ENCODE results near the gene PPP5C. TPM values are rescaled to one million over a fixed set of nuclear protein-coding genes. Genes with fewer than 3 reads are reported as not detected.
A peak's percentile ranks its signal among the peaks of the same experiment; 100 is the strongest.
"Not testable (repeated sequence)": the region's sequence is repeated elsewhere in the genome, so short reads cannot be mapped to it uniquely, and the experiment has no call there.

The PPP5C gene
- polyA plus RNA-seq, 3 donors: 101 to 122 (median 118) TPM

- DNase-seq: peak; percentile 89
Observed at GRCh38 chr19:46426506-46427162, 79.7 kb downstream of the PPP5C start.

DNA sequence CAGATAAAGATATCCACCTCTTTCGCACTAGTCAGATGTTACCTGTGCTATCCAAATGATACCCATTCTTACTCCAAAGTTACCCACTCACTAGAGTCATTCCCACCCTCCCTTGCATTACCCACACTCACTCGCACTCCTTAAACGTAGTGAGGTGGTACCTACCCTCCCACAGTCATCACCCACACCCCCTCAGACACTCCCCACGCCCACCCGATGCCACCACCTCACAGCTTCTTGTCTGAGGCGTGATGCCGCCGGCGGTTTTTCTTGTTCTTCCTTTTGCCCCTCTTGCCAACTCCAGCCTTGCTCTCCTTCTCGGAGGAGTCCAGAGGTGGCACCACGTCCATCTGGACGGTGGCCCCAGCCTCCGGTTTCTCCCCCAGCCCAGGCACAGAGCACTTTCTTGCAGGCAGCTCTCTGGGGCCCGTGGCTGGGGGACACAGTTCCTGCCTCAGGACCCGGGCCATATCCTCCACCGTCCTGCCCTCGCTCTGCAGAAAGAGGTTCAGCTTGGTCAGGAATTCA lies 80.7 kb downstream of the PPP5C start:
- DNase-seq: no peak

DNA sequence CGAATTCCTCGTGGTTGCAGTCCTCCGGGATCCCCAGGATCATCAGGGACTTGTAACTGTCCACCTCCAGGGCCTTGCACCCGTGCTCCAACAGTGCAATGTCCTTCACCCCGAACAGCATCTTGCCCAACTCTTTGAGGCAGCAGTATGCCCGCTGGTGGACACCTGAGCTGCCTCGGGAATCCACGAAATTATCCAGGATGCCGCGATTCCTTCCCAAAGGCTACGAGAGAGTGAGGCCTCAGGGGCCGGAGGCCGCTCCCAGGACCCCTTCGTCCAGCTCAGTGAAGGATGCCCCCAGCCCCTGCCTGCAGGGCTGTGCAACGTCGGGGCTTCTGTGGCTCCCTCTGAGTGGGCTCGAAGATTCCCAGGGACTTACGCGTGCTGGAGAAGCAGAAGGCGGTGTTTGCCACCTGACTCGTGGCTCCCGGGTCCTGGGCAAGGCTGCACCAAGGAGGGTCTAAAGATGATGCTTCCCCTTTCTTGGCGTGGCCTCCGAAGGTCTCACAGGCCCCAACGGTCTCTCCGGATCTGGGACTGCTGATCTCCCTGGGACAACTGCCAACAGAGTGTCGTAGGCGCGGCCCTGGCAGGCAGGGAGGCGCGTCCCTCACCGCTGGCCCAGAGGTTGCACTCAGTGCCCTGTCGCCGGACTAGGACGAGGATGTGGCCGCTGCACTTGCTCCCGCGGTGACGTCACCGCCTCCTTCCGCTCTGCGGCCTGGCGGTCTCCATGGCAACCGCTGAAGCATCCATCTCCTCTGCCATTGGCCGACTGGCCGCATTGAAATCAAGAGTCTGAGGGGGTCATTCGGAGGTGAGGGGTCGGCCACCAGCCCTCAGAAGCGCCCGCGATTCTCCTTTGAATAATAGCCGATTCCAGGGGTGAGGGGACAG lies 81.6 kb downstream of the PPP5C start, which contains the start of gene PNMA8C:
PNMA8C (minus strand) TSS at position 698 of the 897 bp plus-strand sequence; CDS start at position 121, 577 bp downstream.
- peak; percentile 86 for DNase-seq

DNA sequence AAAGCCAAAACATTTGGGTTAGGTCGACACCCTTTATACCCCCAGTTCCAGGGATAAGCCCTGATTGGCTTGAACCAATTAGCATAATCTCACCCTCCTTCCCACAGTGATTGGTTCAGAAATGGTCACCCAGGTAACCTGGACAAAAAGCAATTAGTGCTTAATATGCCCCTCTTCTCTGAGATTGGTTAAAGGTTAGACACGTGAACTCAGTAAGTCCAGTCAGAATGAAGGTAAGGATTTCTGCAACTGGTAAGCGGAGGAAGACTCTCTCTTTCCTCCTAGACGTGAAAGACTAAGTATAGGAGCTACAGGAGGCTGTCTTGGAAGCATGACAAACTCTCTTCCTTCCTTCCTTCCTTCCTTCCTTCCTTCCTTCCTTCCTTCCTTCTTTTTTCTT lies 83.1 kb downstream of the PPP5C start:
- DNase-seq: no peak

- no peak for DNase-seq
Observed at GRCh38 chr19:46431824-46432223, 84.9 kb downstream of the PPP5C start.

- not testable (repeated sequence) for DNase-seq
Observed at GRCh38 chr19:46433470-46433869, 86.6 kb downstream of the PPP5C start.

- DNase-seq: no peak
Observed at GRCh38 chr19:46435009-46435408, 88.1 kb downstream of the PPP5C start.

GRCh38 chr19:46435689-46436088 lies 88.8 kb downstream of the PPP5C start:
- DNase-seq: not testable (repeated sequence)

Other genes with a start within 250 kb of the PPP5C start
- gene IGFL3, start 222.4 kb upstream of the PPP5C start, polyA plus RNA-seq (ENCODE audit: insufficient read length in 3 of 3): not detected
- under 1 TPM in 2 of 3 donors, not detected in 1; 0.12 to 0.18 TPM for gene IGFL2, start 198.8 kb upstream of the PPP5C start, polyA plus RNA-seq (ENCODE audit: insufficient read length in 3 of 3)
- not detected for gene IGFL1, start 117.3 kb upstream of the PPP5C start, polyA plus RNA-seq (ENCODE audit: insufficient read length in 3 of 3)
- gene HIF3A, start 50.0 kb upstream of the PPP5C start, polyA plus RNA-seq (ENCODE audit: insufficient read length in 3 of 3): 10 to 100 TPM; 39.6 to 85.5 (median 65.4) TPM
- gene CCDC8, start 66.5 kb downstream of the PPP5C start, polyA plus RNA-seq (ENCODE audit: insufficient read length in 3 of 3): 10 to 100 TPM; 50.7 to 67.3 (median 62.1) TPM
- gene PNMA8C, start 81.8 kb downstream of the PPP5C start, polyA plus RNA-seq (ENCODE audit: insufficient read length in 3 of 3): under 1 TPM; 0.41 to 0.60 (median 0.46) TPM
- 10 to 100 TPM; 45.5 to 62.7 (median 47.2) TPM for gene PNMA8A, start 124.5 kb downstream of the PPP5C start, polyA plus RNA-seq (ENCODE audit: insufficient read length in 3 of 3)
- 1 to 10 TPM; 3.5 to 5.3 (median 4.7) TPM for gene PNMA8B, start 148.8 kb downstream of the PPP5C start, polyA plus RNA-seq (ENCODE audit: insufficient read length in 3 of 3)